BLaER1 treated with 17β-estradiol and CSF1 and Interleukin-3, amounts not matched to agents 10 nM and 100 nM (cell line): Measurements from ENCODE around the gene CYP27C1.
"Not testable (repeated sequence)": the region's sequence is repeated elsewhere in the genome, so short reads cannot be mapped to it uniquely, and the experiment has no call there.

Experiments used
- H3K27ac ChIP-seq, 11 experiments: shearing (Covaris generic); formaldehyde crosslinking; 2 replicates each; pipeline ENCODE4 v1.8.1; 2022
- H3K27me3 ChIP-seq, 11 experiments: shearing (Covaris generic); formaldehyde crosslinking; 2 replicates each; pipeline ENCODE4 v1.8.1; 2022
- H3K36me3 ChIP-seq, 11 experiments: shearing (Covaris generic); formaldehyde crosslinking; 2 replicates each; pipeline ENCODE4 v1.8.1; 2022
- H3K4me1 ChIP-seq, 10 experiments: shearing (Covaris generic); formaldehyde crosslinking; 2 replicates each; pipeline ENCODE4 v1.8.1; 2022
- H3K4me2 ChIP-seq, 11 experiments: shearing (Covaris generic); formaldehyde crosslinking; 2 replicates each; pipeline ENCODE4 v1.8.1; 2022
- H3K4me3 ChIP-seq, 10 experiments: shearing (Covaris generic); formaldehyde crosslinking; 2 replicates each; pipeline ENCODE4 v1.8.1; 2022
- H3K9ac ChIP-seq, 11 experiments: shearing (Covaris generic); formaldehyde crosslinking; 2 replicates each; pipeline ENCODE4 v1.8.1; 2022
- H3K9me3 ChIP-seq, 11 experiments: shearing (Covaris generic); formaldehyde crosslinking; replicated peaks in 1 of 11; 2 replicates each; pipeline ENCODE4 v1.8.1; 2022
- H4K20me1 ChIP-seq, 11 experiments: shearing (Covaris generic); formaldehyde crosslinking; 2 replicates each; pipeline ENCODE4 v1.8.1; 2022
- Cebpa-rat ChIP-seq, 11 experiments: shearing (Covaris generic); IDR thresholded peaks; 2 replicates each; pipeline ENCODE4 v1.8.1; 2022

The CYP27C1 gene

GRCh38 chr2:127226132-127226519 lies 6.0 kb upstream of the CYP27C1 start:
- no peaks in the 10 kb centered on the region for H3K4me1 ChIP-seq
- H3K36me3 ChIP-seq = no peaks in the 10 kb centered on the region
- no peak overlapping the region for H3K4me3 ChIP-seq
- no peak overlapping the region for H3K4me2 ChIP-seq
- H3K9me3 ChIP-seq = peaks cover 8 to 37% (median 16%) of the 10 kb centered on the region in 11 experiments; a peak in 21 of 22 replicates
- H3K9ac ChIP-seq = no peak overlapping the region
- no peaks in the 10 kb centered on the region for H4K20me1 ChIP-seq
- no peak for TF ChIP-seq Cebpa-rat (IDR thresholded peaks at IDR 0.05)
- H3K27ac ChIP-seq = no peak overlapping the region
- peaks cover 4 to 16% (median 9%) of the 10 kb centered on the region in 11 experiments for H3K27me3 ChIP-seq

- H3K36me3 ChIP-seq = no peaks in the 10 kb centered on the region
- TF ChIP-seq Cebpa-rat (IDR thresholded peaks at IDR 0.05) = no peak
- no peak overlapping the region for H3K4me3 ChIP-seq
- no peaks in the 10 kb centered on the region for H4K20me1 ChIP-seq
- no peak overlapping the region for H3K4me2 ChIP-seq
- no peak overlapping the region for H3K9ac ChIP-seq
- no peak overlapping the region for H3K27ac ChIP-seq
- peaks cover 12 to 23% (median 17%) of the 10 kb centered on the region in 11 experiments for H3K27me3 ChIP-seq
- H3K4me1 ChIP-seq = no peaks in the 10 kb centered on the region
- H3K9me3 ChIP-seq = peaks cover 15 to 39% (median 23%) of the 10 kb centered on the region in 11 experiments
Measured at GRCh38 chr2:127225186-127225960, 5.3 kb upstream of the CYP27C1 start.

- H3K4me2 ChIP-seq, H3K9ac ChIP-seq, H3K36me3 ChIP-seq, H4K20me1 ChIP-seq, H3K27ac ChIP-seq, H3K4me1 ChIP-seq, H3K4me3 ChIP-seq: not testable (repeated sequence)
- Histone ChIP-seq H3K9me3 (peaks cover 25 to 43% (median 34%) of the 10 kb centered on the region in 11 experiments), H3K27me3 (peaks cover 24 to 36% (median 29%) of the 10 kb centered on the region in 11 experiments)
Measured at GRCh38 chr2:127224135-127224534, 4.0 kb upstream of the CYP27C1 start.

GRCh38 chr2:127220768-127221527 lies 849 bp upstream of the CYP27C1 start:
- Histone ChIP-seq H3K4me3 (0 out of 20 replicates have a peak overlapping the region, but pooled peaks of 1 of the 10 experiments have one; percentile 15), H3K4me2 (no peak overlapping the region)

GRCh38 chr2:127219171-127220070 lies 678 bp downstream of the CYP27C1 start:
- Histone ChIP-seq H3K4me2 (peak overlapping the region; percentile 59 to 81 (median 71)), H3K36me3 (no peaks in the 10 kb centered on the region), H3K9me3 (peaks cover 44 to 59% (median 57%) of the 10 kb centered on the region in 11 experiments), H3K27me3 (peaks cover 50 to 67% (median 58%) of the 10 kb centered on the region in 11 experiments), H4K20me1 (peaks cover 0 to 6% (median 0%) of the 10 kb centered on the region in 11 experiments; a peak in 3 of 22 replicates), H3K4me3 (peak overlapping the region; percentile 45 to 67 (median 56)), H3K27ac (no peak overlapping the region), H3K4me1 (peaks cover 0 to 8% (median 0%) of the 10 kb centered on the region in 10 experiments; a peak in 2 of 20 replicates), H3K9ac (peak overlapping the region in 1 of 11 experiments; percentile 34; a peak in 3 of 22 replicates)
- TF ChIP-seq Cebpa-rat (IDR thresholded peaks at IDR 0.05) = no peak

More at GRCh38 chr2:127220768-127221527, 849 bp upstream of the CYP27C1 start:
- Histone ChIP-seq H3K36me3 (no peaks in the 10 kb centered on the region), H3K27ac (no peak overlapping the region), H4K20me1 (peaks cover 0 to 6% (median 0%) of the 10 kb centered on the region in 11 experiments; a peak in 3 of 22 replicates), H3K4me1 (peaks cover 0 to 8% (median 0%) of the 10 kb centered on the region in 10 experiments; a peak in 2 of 20 replicates), H3K27me3 (peaks cover 50 to 67% (median 58%) of the 10 kb centered on the region in 11 experiments), H3K9me3 (peaks cover 42 to 58% (median 54%) of the 10 kb centered on the region in 11 experiments), H3K9ac (no peak overlapping the region)
- no peak for TF ChIP-seq Cebpa-rat (IDR thresholded peaks at IDR 0.05)

- TF ChIP-seq Cebpa-rat (IDR thresholded peaks at IDR 0.05) = no peak
- Histone ChIP-seq H4K20me1 (peaks cover 0 to 6% (median 0%) of the 10 kb centered on the region in 11 experiments; a peak in 3 of 22 replicates), H3K27me3 (peaks cover 50 to 67% (median 58%) of the 10 kb centered on the region in 11 experiments), H3K9me3 (peaks cover 44 to 64% (median 57%) of the 10 kb centered on the region in 11 experiments), H3K4me1 (peaks cover 0 to 8% (median 0%) of the 10 kb centered on the region in 10 experiments; a peak in 2 of 20 replicates), H3K36me3 (no peaks in the 10 kb centered on the region), H3K4me2 (0 out of 22 replicates have a peak overlapping the region, but pooled peaks of 1 of the 11 experiments have one; percentile 76), H3K9ac (no peak overlapping the region), H3K27ac (no peak overlapping the region), H3K4me3 (peak overlapping the region in 7 of 10 experiments; percentile 16 to 67 (median 55); a peak in 5 of 20 replicates)
Measured at GRCh38 chr2:127218812-127219170, 1.3 kb downstream of the CYP27C1 start.

GRCh38 chr2:127217470-127218325 lies 2.4 kb downstream of the CYP27C1 start:
- Histone ChIP-seq H3K4me3 (no peak overlapping the region), H3K27ac (no peak overlapping the region), H3K9ac (no peak overlapping the region), H3K9me3 (peaks cover 49 to 71% (median 64%) of the 10 kb centered on the region in 11 experiments), H4K20me1 (peaks cover 0 to 6% (median 0%) of the 10 kb centered on the region in 11 experiments; a peak in 3 of 22 replicates), H3K4me1 (peaks cover 0 to 8% (median 0%) of the 10 kb centered on the region in 10 experiments; a peak in 2 of 20 replicates), H3K36me3 (no peaks in the 10 kb centered on the region), H3K4me2 (no peak overlapping the region), H3K27me3 (peaks cover 50 to 67% (median 58%) of the 10 kb centered on the region in 11 experiments)
- no peak for TF ChIP-seq Cebpa-rat (IDR thresholded peaks at IDR 0.05)
